HUES6 (cell line): ENCODE measurements around the gene UTP25.
A peak's percentile ranks its signal among the peaks of the same experiment; 100 is the strongest.
"Not testable (repeated sequence)": the region's sequence is repeated elsewhere in the genome, so short reads cannot be mapped to it uniquely, and the experiment has no call there.

ENCODE experiments used
- H3K27ac ChIP-seq: 2 replicates; pipeline ENCODE4 v1.7.0; 2013; ENCODE audit warnings: low read depth, mild to moderate bottlenecking, low read length, inconsistent platforms
- H3K27me3 ChIP-seq: 2 replicates; pipeline ENCODE4 v1.6.1; 2013; ENCODE audit warnings: low read length; ENCODE audit not compliant: control insufficient read depth, insufficient read depth
- H3K36me3 ChIP-seq: 2 replicates; pipeline ENCODE4 v1.6.1; 2013; ENCODE audit warnings: low read length; ENCODE audit not compliant: control insufficient read depth, insufficient read depth
- H3K4me1 ChIP-seq: 2 replicates; pipeline ENCODE4 v1.6.1; 2013; ENCODE audit warnings: low read length; ENCODE audit not compliant: control insufficient read depth, insufficient read depth
- H3K4me3 ChIP-seq: 2 replicates; pipeline ENCODE4 v1.5.1; 2013; ENCODE audit warnings: low read depth, low read length
- H3K9ac ChIP-seq: one replicate; pipeline ENCODE4 v1.6.1; 2013; ENCODE audit warnings: mild to moderate bottlenecking, low read length
- H3K9me3 ChIP-seq: 2 replicates; pipeline ENCODE4 v1.6.1; 2013; ENCODE audit warnings: low read depth, low read length; ENCODE audit not compliant: control insufficient read depth, insufficient read depth

UTP25 gene

DNA sequence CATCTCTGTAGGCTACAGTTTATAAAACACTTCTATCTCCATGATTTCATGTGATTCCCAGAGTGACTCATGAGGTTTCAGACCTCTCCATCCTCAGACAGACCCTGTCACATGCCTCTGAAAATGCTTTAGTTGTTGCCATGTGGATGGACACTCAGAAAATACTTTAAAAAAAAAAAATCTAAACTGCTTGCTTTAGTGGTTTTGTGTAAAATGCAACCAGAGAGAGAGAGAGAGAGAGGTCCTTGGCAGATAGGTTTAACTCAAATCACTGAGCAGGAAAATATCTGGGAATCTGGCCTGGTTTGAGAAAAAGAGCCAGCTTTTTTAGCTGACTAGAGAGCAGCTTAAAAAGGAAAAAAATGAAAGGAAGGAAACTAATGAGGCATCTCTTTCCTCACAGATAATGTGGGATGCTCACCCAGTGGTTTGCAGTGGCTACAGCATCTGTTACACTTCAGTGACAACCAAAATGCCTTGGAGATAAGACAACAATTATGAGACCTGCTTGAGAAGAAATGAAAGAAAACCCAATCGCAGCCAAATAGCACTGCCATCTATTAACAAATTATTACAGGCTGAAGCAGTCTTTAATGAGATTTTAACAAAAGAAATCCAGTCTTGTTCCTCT lies 55.7 kb downstream of the UTP25 start:
- Histone ChIP-seq H3K4me3 (no peak overlapping the region), H3K9ac (no peak overlapping the region), H3K27ac (no peak overlapping the region), H3K36me3 (no peaks in the 10 kb centered on the region), H3K4me1 (peaks cover 15% of the 10 kb centered on the region), H3K27me3 (no peaks in the 10 kb centered on the region), H3K9me3 (no peaks in the 10 kb centered on the region)

DNA sequence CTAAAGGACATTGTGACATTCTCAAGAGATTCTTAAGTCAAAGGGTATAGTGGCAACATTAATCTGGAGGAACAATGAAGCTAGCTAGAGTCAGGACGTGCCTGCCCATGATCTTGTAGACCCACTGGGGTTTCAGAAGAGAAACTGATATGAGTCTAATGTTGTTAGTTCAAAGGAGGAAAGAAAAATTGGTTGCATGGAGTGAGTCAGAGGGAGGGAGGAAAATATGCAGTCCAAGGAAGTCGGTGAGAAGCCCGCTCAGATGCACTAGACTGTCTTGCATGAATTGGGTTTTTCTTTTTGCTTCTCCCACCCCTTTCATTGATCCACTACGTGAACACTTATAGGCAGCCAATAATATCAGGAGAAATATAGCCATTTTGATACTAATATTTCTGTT lies 56.5 kb downstream of the UTP25 start:
- Histone ChIP-seq H3K4me1 (peaks cover 15% of the 10 kb centered on the region), H3K9me3 (no peaks in the 10 kb centered on the region), H3K9ac (no peak overlapping the region), H3K36me3 (no peaks in the 10 kb centered on the region), H3K27me3 (no peaks in the 10 kb centered on the region), H3K4me3 (no peak overlapping the region), H3K27ac (no peak overlapping the region; the same call in 1 of the 2 replicates)

DNA sequence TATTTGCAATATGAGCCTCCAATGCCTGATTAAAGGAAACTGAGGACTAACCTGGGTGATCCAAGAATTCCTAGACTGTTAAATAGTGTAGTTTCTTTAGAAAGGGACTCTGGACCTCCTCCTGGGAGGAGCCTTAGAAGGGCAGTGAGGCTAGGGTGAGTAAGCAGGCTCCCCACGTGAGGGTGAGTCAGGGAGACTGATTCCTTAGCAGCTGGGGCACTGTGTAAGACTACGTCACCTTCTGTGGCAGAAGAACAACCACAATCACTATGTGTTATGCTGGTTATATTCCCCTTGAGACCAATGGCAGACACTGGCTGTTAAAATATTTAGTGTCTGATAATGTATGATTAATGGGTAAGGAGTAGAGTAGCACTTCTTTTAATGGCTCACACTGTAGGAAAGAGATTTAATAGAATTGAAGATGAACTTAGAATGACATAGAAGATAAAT lies 56.9 kb downstream of the UTP25 start:
- Histone ChIP-seq H3K9ac (peak overlapping the region; percentile 45), H3K27me3 (no peaks in the 10 kb centered on the region), H3K36me3 (no peaks in the 10 kb centered on the region), H3K4me1 (peaks cover 15% of the 10 kb centered on the region), H3K4me3 (no peak overlapping the region), H3K27ac (no peak overlapping the region), H3K9me3 (no peaks in the 10 kb centered on the region)

DNA sequence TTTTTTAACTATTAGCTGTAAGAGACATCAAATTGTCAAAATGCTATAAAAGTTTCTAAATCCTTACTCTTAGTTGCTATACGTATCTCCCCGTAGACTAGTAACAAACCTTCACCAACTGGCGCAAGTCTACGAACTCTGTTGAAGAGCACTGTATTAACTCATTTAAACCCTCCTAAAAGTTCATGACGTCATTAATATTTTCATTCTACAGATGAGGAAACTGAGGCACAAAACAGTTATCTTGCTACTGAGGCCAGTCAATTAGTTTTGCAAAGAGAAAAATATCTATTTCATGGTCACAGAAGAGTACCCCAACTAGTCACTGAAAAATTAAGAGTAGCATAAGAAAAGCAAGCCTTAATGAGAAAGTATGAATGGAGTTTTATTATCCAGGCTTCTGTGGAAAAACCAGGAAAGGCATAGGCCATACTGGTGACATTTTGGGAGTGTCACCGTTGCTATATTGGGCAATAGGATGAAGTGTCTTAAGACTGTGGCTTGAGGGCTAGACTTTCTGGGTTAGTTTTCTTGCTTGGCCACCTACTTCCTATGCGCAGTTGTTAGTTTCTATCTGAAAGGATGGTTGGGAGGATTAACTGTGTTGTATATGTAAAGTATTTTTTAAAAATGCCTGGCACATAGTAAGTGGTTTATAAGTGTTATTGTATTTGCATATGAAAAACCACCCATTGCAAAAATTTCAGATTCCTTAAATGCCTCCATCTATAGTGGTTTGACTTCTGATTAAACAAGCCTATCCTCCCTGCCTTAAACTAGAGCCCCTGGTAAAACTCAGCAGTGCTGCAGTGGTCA lies 57.8 kb downstream of the UTP25 start:
- Histone ChIP-seq H3K9me3 (no peaks in the 10 kb centered on the region), H3K4me1 (peaks cover 15% of the 10 kb centered on the region), H3K27ac (no peak overlapping the region), H3K36me3 (no peaks in the 10 kb centered on the region), H3K27me3 (no peaks in the 10 kb centered on the region), H3K4me3 (no peak overlapping the region), H3K9ac (no peak overlapping the region)

DNA sequence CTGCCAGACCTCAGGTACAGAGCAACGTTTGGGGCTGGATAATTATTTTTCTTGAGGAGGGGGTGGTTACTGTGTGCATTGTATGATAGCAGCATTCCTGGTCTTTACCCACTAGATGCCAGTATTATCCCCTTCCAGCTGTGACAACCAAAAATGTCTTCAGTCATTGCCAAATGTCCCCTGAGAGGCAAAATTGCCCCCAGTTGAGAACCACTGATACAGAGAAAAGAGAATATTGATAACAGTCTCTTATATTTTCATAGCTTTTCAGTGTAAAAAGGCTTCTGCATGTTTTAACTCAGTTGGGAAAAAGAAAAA lies 58.4 kb downstream of the UTP25 start:
- H3K36me3 ChIP-seq: no peaks in the 10 kb centered on the region
- peaks cover 15% of the 10 kb centered on the region for H3K4me1 ChIP-seq
- no peak overlapping the region for H3K4me3 ChIP-seq
- no peak overlapping the region for H3K9ac ChIP-seq
- H3K27ac ChIP-seq: no peak overlapping the region
- H3K27me3 ChIP-seq: no peaks in the 10 kb centered on the region
- H3K9me3 ChIP-seq: no peaks in the 10 kb centered on the region

DNA sequence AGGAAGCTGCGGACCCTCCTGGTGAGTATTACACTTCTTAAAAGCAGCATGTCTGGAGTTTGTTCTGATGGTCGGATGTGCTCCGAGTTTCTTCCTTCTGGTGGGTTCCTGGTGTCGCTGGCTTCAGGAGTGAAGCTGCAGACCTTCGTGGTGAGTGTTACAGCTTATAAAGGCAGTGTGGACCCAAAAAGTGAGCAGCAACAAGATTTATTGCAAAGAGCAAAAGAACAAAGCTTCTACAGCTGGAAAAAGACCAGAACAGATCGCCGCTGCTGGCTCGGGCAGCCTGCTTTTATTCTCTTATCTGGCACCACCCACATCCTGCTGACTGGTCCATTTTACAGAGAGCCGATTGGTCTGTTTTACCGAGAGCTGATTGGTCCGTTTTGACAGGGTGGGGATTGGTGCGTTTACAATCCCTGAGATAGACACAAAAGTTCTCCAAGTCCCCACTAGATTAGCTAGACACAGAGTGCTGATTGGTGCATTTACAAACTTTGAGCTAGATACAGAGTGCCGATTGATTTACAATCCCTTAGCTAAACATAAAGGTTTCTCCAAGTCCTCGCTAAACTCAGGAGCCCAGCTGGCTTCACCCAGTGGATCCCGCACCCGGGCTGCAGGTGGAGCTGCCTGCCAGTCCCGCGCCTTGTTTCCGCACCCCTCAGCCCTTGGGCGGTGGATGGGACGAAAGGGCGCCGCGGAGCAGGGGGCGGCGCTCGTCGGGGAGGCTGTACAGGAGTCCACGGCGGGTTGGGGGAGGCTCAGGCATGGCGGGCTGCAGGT lies 60.7 kb downstream of the UTP25 start:
- H3K27ac ChIP-seq, H3K9ac ChIP-seq, H3K4me3 ChIP-seq, H3K27me3 ChIP-seq, H3K36me3 ChIP-seq, H3K9me3 ChIP-seq: not testable (repeated sequence)
- H3K4me1 ChIP-seq: peaks cover 15% of the 10 kb centered on the region

DNA sequence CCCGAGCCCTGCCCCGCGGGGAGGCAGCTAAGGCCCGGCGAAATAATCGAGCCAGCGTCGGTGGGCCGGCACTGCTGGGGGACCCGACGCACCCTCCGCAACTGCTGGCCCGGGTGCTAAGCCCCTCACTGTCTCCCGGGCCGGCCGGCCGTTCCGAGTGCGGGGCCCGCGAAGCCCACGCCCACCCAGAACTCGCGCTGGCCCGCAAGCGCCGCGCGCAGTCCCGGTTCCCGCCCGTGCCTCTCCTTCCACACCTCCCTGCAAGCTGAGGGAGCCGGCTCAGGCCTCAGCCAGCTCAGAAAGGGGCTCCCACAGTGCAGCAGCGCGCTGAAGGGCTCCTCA lies 61.3 kb downstream of the UTP25 start:
- Histone ChIP-seq H3K27me3 (no peaks in the 10 kb centered on the region), H3K9ac (no peak overlapping the region), H3K4me3 (no peak overlapping the region), H3K36me3 (no peaks in the 10 kb centered on the region), H3K9me3 (no peaks in the 10 kb centered on the region), H3K4me1 (peaks cover 14% of the 10 kb centered on the region), H3K27ac (no peak overlapping the region)

DNA sequence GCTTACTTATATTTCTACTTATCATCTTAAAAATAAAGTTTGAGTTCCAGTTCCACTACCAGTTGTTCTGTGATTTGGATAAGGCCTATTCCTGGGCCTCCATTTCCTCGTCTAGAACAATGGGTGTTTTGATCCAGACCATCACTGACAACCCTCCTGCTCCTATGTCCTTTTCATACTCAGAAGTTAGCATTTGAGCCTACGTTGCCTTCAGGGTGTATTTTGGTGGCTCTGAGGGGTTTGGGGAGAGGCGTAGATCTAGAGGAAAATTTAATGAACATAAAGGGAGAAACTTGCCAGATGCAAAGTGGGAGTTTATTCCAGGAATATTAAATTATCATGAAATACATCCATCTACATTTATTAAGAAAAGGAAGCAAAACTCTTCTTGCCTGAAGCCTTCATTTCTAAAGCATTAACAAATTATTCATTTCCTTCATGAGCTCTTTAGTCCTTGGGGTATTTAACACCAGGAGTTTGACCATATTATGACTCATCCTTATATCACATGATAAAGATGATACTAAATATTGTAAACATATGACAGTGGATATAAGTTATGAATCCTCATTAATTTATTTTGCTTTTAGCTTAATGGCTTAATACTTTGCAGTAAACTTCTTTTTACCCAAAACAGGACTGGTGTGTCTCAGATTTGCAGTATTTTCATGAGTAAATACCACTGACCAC lies 63.0 kb downstream of the UTP25 start:
- Histone ChIP-seq H3K9ac (no peak overlapping the region), H3K36me3 (no peaks in the 10 kb centered on the region), H3K9me3 (no peaks in the 10 kb centered on the region), H3K4me3 (no peak overlapping the region), H3K4me1 (0 out of 2 replicates have a peak, but pooled peaks cover 3% of the 10 kb centered on the region), H3K27ac (no peak overlapping the region), H3K27me3 (no peaks in the 10 kb centered on the region)

DNA sequence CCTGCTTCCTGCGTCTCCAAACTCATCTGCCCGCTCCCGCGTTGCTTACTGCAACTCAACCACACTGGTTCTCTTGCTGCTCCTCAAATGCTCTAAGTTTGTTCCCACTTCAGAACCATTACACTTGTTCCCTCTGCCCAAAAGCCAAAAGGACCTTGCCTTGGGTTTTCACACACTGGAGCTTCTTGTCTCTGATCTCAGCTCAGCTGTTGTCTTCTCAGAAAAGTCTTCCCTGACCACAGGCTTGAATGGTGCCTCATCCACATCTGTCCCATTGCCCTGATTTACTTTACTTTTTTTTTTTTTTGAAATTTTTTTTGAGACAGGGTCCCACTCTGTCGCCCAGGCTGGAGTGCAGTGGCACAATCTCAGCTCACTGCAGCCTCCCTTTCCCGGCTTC lies 66.0 kb downstream of the UTP25 start:
- H3K9ac ChIP-seq: no peak overlapping the region
- H3K27me3 ChIP-seq: no peaks in the 10 kb centered on the region
- H3K9me3 ChIP-seq: no peaks in the 10 kb centered on the region
- no peak overlapping the region for H3K27ac ChIP-seq
- no peaks in the 10 kb centered on the region for H3K36me3 ChIP-seq
- H3K4me3 ChIP-seq: no peak overlapping the region
- no peaks in the 10 kb centered on the region for H3K4me1 ChIP-seq

DNA sequence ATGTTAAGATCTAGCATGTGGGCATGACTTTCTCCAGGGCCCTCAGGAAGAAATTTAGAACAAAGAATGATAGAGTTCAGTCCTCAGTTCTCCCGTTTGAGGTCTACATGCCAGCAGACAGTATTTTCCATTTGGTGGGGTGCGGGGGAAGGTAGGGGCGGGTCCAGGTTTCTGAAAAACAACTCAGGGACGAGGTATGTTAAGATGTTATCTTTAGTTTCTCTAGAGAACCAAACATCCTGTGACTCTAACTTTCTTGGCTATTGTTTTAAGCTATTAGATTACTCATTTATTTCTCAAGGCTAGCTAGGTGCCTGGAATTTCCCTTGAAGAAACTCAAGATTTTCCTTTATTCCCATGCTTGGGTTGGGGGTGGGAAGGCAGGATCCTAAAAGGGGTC lies 67.9 kb downstream of the UTP25 start:
- Histone ChIP-seq H3K9ac (no peak overlapping the region), H3K27ac (no peak overlapping the region), H3K27me3 (no peaks in the 10 kb centered on the region), H3K4me1 (no peaks in the 10 kb centered on the region), H3K9me3 (no peaks in the 10 kb centered on the region), H3K36me3 (no peaks in the 10 kb centered on the region), H3K4me3 (no peak overlapping the region)

DNA sequence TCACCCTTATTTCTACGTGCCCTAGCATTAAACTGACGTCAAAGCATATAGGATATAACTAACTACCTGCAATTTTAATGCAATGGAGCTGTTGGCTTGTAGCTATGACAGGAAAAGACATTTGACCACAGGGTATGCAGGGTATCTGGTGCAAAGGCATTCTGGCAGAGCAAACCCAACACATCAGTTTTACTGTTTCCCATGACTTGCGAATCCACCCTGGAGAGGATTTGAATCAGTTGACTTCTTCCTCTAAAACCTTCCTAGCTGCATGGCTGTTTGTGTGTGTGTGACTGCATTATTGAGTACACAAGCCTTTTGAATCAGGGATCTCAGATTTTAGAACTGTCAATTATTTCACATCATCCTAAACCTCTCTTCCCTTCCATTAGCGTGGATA lies 68.6 kb downstream of the UTP25 start:
- Histone ChIP-seq H3K27ac (no peak overlapping the region), H3K4me1 (no peaks in the 10 kb centered on the region), H3K9ac (no peak overlapping the region)

More for the DNA sequence above, 68.6 kb downstream of the UTP25 start:
- H3K4me3 ChIP-seq: no peak overlapping the region
- no peaks in the 10 kb centered on the region for H3K36me3 ChIP-seq
- no peaks in the 10 kb centered on the region for H3K27me3 ChIP-seq
- no peaks in the 10 kb centered on the region for H3K9me3 ChIP-seq
